CD4-positive, alpha-beta T cell (primary cell): ENCODE measurements around the gene TCF15. TPM values are rescaled to one million over a fixed set of nuclear protein-coding genes. Genes with fewer than 3 reads are reported as not detected.

Experiments
- ATAC-seq: fragments of 200-7000 bp; cut with Tn5 transposase; one replicate; pipeline ENCODE4 v1.10.0; 2022; ENCODE audit warnings: mild to moderate bottlenecking; ENCODE audit not compliant: poor library complexity
- CTCF ChIA-PET: fragments of 350-600 bp; sonication (Branson Sonifier 250); formaldehyde crosslinking; loops from one replicate; lab custom pipeline; 2021; ENCODE audit warnings: antibody characterized with exemption, inconsistent platforms; lab: Charles Lee
- POLR2A ChIA-PET: fragments of 350-600 bp; sonication (Branson Sonifier 250); formaldehyde crosslinking; loops from one replicate; lab custom pipeline; 2021; ENCODE audit warnings: antibody characterized with exemption, inconsistent platforms; lab: Charles Lee
- DNase-seq, 14 experiments: peaks; one replicate each; pipeline ENCODE4 v3.0.0-alpha.2; 2013 to 2020; ENCODE audit warnings: mixed read lengths in 2 of 14
- H3K27ac ChIP-seq, 2 donors: one replicate each; pipeline versions ENCODE4 v1.5.1 to v1.7.0; 2013; ENCODE audit warnings: low read length in 2 of 2, low read depth in 1 of 2, mild to moderate bottlenecking in 1 of 2
- H3K27me3 ChIP-seq, 2 experiments: 1 replicate in 1 of 2; 2 replicates in 1 of 2; pipeline versions ENCODE4 v1.6.1 to v1.7.0; 2013; ENCODE audit warnings: low read length in 2 of 2, control low read depth in 1 of 2, mild to moderate bottlenecking in 1 of 2, moderate library complexity in 1 of 2; ENCODE audit not compliant: insufficient read depth in 2 of 2, control insufficient read depth in 1 of 2
- H3K36me3 ChIP-seq: one replicate; pipeline ENCODE4 v1.6.1; 2013; ENCODE audit warnings: low read length, control low read depth; ENCODE audit not compliant: insufficient read depth
- H3K4me1 ChIP-seq: one replicate; pipeline ENCODE4 v1.6.1; 2013; ENCODE audit warnings: low read length, control low read depth; ENCODE audit not compliant: insufficient read depth
- H3K4me3 ChIP-seq: one replicate; pipeline ENCODE4 v1.5.1; 2013; ENCODE audit warnings: mild to moderate bottlenecking, low read length, moderate library complexity
- H3K9me3 ChIP-seq, 2 experiments: 1 replicate in 1 of 2; 2 replicates in 1 of 2; pipeline versions ENCODE4 v1.6.1 to v1.7.0; 2013; ENCODE audit warnings: low read length in 2 of 2, mild to moderate bottlenecking in 2 of 2, control low read depth in 1 of 2, moderate library complexity in 1 of 2; ENCODE audit not compliant: control insufficient read depth in 1 of 2, insufficient read depth in 1 of 2
- H3K27ac Mint-ChIP-seq: one replicate; pipeline ENCODE4 v1.8.0; 2020; ENCODE audit warnings: mixed read lengths
- H3K27me3 Mint-ChIP-seq: one replicate; pipeline ENCODE4 v1.8.0; 2021; ENCODE audit warnings: mixed read lengths
- H3K36me3 Mint-ChIP-seq: one replicate; pipeline ENCODE4 v1.8.0; 2021; ENCODE audit warnings: low read depth, mixed read lengths
- H3K4me1 Mint-ChIP-seq: one replicate; pipeline ENCODE4 v1.8.0; 2021; ENCODE audit warnings: low read depth, mixed read lengths
- H3K4me3 Mint-ChIP-seq: one replicate; pipeline ENCODE4 v1.8.0; 2020; ENCODE audit warnings: mild to moderate bottlenecking, mixed read lengths
- H3K9me3 Mint-ChIP-seq: one replicate; pipeline ENCODE4 v1.8.0; 2020; ENCODE audit warnings: mixed read lengths
- CTCF ChIP-seq: fragments of 200-600 bp; IDR thresholded peaks from one replicate; pipeline ENCODE4 v1.8.0; 2022; ENCODE audit warnings: antibody characterized with exemption, mild to moderate bottlenecking
- intact Hi-C, 2 experiments: fragments of 100-400 bp; cut with DNase I in 1 of 2; cut with micrococcal nuclease in 1 of 2; formaldehyde crosslinking; loops; one replicate each; pipeline versions ENCODE4 v1.15.1 to v1.9.0; 2023 to 2025; cut with DNase I, micrococcal nuclease
- total RNA-seq, 174 experiments: library from RNA in 2 of 174; stranded (reverse) in 2 of 174; gene quantifications; one replicate each; pipeline ENCODE4 v1.2.3 and lab custom pipeline; 2021 to 2026

Gene TCF15
- total RNA-seq, 2 experiments from 2014 or later: not detected

GRCh38 chr20:634148-634925 is 24.2 kb upstream of the TCF15 start:
- Mint-ChIP-seq H3K9me3 (no peaks in the 10 kb centered on the region), H3K4me1 (no peaks in the 10 kb centered on the region), H3K4me3 (no peak overlapping the region), H3K36me3 (no peaks in the 10 kb centered on the region), H3K27me3 (peaks cover 36% of the 10 kb centered on the region), H3K27ac (no peak overlapping the region)
- no peak for TF ChIP-seq CTCF
- H3K4me3 ChIP-seq: no peak overlapping the region
- H3K9me3 ChIP-seq: peaks cover 0 to 6% of the 10 kb centered on the region in 2 experiments
- ATAC-seq (no peak), DNase-seq (no peak)
- ChIA-PET CTCF (no interaction called here), POLR2A (no interaction called here)
- H3K27ac ChIP-seq: no peak overlapping the region
- intact Hi-C loops: no loop called here
- H3K36me3 ChIP-seq: no peaks in the 10 kb centered on the region
- H3K27me3 ChIP-seq: peaks cover 0 to 10% of the 10 kb centered on the region in 2 experiments
- no peaks in the 10 kb centered on the region for H3K4me1 ChIP-seq

- H3K36me3 Mint-ChIP-seq: no peaks in the 10 kb centered on the region
- H3K9me3 Mint-ChIP-seq: no peaks in the 10 kb centered on the region
- ChIA-PET POLR2A (no interaction called here), CTCF (interaction anchor here (0.8 kb wide), 1 partner anchor 22 kb away, joined by 3 read pairs; the partner anchor contains the start of gene SRXN1)
- intact Hi-C loops: no loop called here
- no peak overlapping the region for H3K27ac Mint-ChIP-seq
- H3K36me3 ChIP-seq: no peaks in the 10 kb centered on the region
- DNase-seq (no peak), ATAC-seq (no peak)
- no peaks in the 10 kb centered on the region for H3K4me1 ChIP-seq
- peaks cover 0 to 6% of the 10 kb centered on the region in 2 experiments for H3K9me3 ChIP-seq
- TF ChIP-seq CTCF: no peak
- peaks cover 45% of the 10 kb centered on the region for H3K27me3 Mint-ChIP-seq
- H3K27me3 ChIP-seq: peaks cover 0 to 10% of the 10 kb centered on the region in 2 experiments
- no peak overlapping the region for H3K4me3 ChIP-seq
- no peaks in the 10 kb centered on the region for H3K4me1 Mint-ChIP-seq
- no peak overlapping the region for H3K27ac ChIP-seq
- H3K4me3 Mint-ChIP-seq: no peak overlapping the region
Observed at GRCh38 chr20:631101-631500, 21.0 kb upstream of the TCF15 start.

GRCh38 chr20:626579-626978 is 16.5 kb upstream of the TCF15 start:
- DNase-seq (no peak), ATAC-seq (no peak)
- Mint-ChIP-seq H3K36me3 (no peaks in the 10 kb centered on the region), H3K4me1 (no peaks in the 10 kb centered on the region), H3K27me3 (peaks cover 49% of the 10 kb centered on the region), H3K9me3 (peaks cover 4% of the 10 kb centered on the region), H3K4me3 (no peak overlapping the region), H3K27ac (no peak overlapping the region)
- no peak overlapping the region for H3K4me3 ChIP-seq
- TF ChIP-seq CTCF: no peak
- H3K27me3 ChIP-seq: peaks cover 3 to 14% of the 10 kb centered on the region in 2 experiments
- no peak overlapping the region for H3K27ac ChIP-seq
- ChIA-PET CTCF (no interaction called here), POLR2A (no interaction called here)
- no peaks in the 10 kb centered on the region for H3K9me3 ChIP-seq
- intact Hi-C loops: no loop called here
- no peaks in the 10 kb centered on the region for H3K4me1 ChIP-seq
- H3K36me3 ChIP-seq: no peaks in the 10 kb centered on the region
